Dermis lymphatic vessel endothelial cell (primary cell): Measurements from ENCODE around the gene FKBP10. TPM values are rescaled to one million over a fixed set of nuclear protein-coding genes. Genes with fewer than 3 reads are reported as not detected.

Source experiments
- total RNA-seq: library from RNA; depleted of rRNA; stranded (reverse); fragments of >200 nt; gene quantifications from 2 replicates; pipeline ENCODE4 v1.2.1, GENCODE V29; 2014

The FKBP10 gene, protein sequence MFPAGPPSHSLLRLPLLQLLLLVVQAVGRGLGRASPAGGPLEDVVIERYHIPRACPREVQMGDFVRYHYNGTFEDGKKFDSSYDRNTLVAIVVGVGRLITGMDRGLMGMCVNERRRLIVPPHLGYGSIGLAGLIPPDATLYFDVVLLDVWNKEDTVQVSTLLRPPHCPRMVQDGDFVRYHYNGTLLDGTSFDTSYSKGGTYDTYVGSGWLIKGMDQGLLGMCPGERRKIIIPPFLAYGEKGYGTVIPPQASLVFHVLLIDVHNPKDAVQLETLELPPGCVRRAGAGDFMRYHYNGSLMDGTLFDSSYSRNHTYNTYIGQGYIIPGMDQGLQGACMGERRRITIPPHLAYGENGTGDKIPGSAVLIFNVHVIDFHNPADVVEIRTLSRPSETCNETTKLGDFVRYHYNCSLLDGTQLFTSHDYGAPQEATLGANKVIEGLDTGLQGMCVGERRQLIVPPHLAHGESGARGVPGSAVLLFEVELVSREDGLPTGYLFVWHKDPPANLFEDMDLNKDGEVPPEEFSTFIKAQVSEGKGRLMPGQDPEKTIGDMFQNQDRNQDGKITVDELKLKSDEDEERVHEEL
- 134 and 149 TPM in 2 replicates for total RNA-seq

DNA sequence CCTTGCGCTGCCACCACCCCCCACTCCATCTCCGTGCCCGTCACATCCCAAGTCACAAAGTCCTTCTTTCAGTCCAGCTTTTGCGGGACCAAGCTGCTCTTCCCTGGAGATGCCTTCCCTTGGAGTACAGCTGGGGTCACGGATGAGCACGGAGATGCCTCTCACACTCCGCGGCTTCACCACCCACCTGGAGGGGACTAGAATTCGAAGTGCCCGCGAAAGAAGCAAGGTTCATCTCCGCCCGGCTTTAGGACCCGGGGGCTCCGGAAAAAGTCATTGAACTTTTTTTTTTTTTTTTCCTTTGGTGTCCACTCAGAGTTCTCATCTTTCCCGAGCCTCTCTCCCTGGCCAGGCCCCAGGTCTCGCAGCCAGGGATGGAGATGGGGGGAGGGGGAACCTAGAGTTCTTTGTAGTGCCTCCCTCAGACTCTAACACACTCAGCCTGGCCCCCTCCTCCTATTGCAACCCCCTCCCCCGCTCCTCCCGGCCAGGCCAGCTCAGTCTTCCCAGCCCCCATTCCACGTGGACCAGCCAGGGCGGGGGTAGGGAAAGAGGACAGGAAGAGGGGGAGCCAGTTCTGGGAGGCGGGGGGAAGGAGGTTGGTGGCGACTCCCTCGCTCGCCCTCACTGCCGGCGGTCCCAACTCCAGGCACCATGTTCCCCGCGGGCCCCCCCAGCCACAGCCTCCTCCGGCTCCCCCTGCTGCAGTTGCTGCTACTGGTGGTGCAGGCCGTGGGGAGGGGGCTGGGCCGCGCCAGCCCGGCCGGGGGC is at the start of gene FKBP10:
TSS of gene FKBP10 (plus strand) at position 624 of the 771 bp plus-strand sequence. CDS start at position 655, 31 bp downstream.

DNA sequence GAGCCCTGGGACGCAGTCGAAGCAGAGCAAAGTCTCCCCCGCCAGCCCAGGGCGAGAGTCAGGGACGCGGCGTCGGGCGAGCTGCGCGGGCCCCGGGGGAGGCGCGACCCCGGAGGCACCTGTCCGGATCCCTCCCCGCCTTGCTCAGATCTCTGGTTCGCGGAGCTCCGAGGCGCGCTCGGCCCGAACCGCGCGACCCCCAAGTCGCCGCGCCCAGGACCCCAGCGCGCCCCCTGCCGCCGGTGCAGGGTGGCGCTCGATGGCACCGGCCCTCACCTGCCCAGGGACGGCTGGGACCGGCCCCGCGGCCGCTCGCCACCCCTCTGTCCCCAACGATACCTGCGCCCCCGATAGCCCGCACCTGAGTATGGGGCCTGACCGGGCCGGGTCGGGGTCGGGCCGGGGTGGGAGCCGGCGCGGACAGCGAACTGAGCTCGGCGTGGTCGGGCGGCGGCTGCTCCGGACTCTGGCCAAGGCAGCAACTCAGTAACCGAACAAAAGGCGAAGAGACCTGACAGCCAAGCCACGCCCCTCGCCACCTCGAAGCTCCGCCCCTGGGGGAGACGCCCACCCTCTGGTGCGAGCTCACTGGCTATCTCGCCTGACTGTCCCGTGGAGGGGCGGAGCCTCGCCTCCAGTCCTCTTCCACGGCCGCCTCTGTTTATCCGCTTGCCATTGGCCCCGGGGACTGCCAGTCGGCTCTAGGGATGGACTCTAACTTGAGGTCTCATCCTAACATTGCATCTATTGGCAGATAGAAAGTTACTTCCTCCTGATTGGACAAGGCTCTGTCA is 26.4 kb upstream of the FKBP10 start, which contains the start of gene JUP:
TSS of gene JUP (minus strand) at position 485 of the 794 bp plus-strand sequence. CDS start 14,857 bp downstream, outside the sequence.

DNA sequence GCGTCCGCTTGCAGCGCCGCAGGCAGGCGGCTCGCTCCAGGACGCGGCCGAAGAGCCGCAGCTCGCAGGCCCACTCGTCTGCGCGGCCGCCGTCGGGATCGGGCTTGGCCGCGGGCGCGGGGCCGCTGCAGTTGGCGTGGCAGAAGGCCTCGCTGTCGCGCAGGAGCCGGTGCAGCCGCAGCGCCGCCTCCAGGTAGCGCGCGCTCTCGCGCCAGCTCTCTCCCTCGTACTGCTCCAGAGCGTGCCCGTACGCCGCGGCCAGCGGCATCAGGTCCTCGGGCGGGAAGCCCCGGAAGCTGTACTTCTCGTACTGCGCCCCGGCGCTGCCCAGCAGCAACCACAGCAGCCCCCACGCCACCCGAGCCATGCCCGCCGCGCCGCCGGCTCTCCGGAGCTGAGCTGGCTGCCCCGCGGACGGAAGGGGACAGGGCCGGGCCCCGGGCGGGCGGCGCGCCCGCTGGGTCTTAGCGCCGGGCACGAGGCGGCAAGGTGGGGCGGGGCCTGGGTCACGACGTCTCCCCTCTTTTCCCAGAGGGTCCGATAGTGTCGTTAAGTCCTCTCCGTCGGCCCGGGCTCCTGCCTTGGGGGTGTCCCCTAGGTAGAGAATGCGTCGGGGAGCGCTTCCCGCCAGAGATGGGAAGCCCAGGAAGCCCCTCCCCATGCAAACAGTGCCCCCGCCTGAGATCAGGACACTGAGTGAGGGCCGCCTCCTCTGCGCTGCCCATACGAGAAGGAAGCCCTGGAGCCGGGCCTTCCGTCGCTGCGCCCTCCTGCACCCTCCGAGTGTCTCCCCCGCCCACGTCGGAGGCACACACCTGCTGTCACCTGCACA is 1.0 kb upstream of the FKBP10 start, which contains the start of gene P3H4:
TSS of gene P3H4 (minus strand) at position 401 of the 832 bp plus-strand sequence. CDS start at position 367, 34 bp downstream.

DNA sequence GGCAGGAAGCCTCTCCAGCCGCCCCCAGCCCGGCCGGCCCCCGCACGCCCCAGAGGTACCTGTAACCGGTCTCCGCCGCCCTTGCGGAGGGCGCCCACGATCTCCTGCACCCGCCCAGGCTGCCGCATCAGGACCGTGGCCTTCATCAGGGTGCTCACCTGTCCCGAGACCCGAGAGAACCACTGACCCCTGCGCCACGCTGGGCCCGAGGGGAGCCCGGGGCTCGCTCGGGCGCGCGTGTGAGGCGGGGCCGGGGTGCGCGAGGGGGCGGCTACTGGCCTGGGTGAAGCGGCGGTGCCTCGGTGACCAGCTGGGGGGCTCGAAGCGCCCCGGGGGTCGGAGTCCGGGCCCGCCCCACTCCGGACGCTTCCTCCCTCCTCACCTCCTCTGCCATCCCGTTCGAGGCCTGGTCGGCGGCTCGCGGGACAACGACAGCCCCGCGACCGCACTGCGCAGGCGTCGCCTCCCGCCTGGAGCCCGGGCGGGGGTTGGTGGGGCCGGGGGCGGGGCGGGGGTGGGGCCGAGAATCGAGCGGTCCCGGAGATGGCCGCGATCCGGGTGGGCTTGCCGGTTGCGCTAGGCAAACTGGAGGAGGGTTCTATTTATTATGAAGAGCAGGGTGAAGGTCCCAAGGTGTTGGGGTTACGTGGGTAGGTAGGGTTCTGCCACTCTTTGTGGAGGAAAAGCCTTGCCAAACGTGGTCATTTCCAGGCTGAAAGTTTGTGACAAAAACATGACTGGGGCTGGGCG is 23.2 kb downstream of the FKBP10 start, which contains the start of gene NT5C3B:
TSS of gene NT5C3B (minus strand) at position 433 of the 750 bp plus-strand sequence. CDS start at position 394, 39 bp downstream.

DNA sequence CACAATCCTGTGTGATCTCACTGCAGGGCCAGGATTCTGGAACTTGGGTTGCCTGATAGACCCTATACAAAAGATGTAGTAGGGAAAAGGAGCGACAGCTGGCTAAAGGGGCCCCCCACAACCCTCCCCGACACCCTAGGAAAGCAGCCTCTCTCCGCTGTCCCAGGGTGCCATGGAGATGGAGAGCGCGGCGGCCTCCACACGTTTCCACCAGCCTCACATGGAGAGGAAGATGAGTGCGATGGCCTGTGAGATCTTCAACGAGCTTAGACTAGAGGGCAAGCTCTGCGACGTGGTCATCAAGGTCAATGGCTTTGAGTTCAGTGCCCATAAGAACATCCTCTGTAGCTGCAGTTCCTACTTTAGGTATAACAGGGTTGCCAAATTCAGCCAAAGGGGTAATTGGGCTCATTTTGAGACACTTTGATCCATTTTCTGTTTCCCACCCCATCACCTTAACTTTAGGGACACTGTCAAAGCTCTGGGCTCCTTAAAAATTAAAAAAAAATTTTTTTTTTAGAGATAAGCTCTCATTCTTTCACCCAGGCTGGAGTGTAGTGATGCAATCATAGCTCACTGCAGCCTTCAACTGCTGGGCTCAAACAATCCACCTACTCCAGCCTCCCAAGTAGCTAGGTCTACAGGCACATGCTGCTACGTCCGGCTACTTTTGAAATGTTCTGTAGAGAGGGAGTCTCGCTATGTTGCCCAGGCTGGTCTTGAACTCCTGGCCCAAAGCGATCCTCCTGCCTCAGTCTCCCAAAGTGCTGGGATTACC is 25.1 kb downstream of the FKBP10 start, which contains the start of gene KLHL10:
TSS of gene KLHL10 (plus strand) at position 65 of the 778 bp plus-strand sequence. CDS start at position 173, 108 bp downstream.

DNA sequence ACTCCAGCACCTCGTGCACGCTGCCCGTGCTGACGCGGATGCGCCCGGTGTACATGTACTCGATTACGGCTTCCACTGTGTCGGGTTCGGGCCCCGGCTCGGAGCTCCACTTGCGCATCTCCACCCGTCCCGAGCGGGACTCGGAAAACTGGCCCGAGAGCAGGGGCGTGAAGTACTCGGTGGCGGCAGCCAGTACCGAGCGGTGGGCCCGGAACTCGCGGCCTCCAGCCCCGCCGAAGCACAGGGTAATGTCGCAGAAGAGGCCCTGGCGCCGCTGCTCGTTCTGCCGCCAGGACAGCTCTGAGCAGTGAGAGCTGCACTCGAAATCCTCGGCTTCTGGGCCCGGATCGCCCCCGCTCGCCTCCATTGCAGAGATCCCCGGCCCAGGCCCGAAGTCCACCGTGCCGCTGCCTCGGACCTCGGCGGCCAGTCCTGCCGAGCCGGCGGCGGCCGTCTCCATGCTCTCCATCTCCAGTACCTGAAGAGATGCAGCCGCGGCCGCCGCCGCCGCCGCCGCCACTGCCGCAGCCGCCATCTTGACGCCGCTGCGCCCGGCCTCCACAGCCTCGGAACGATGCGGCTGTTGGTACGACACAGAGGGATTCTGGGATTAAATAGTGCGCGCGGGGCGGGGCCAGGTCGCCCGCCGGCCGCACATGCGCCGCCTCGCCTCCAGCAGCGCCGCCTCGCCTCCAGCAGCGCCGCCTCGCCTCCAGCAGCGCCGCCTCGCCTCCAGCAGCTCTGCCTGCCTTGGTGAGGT is 52.2 kb downstream of the FKBP10 start, which contains the start of gene KLHL11:
TSS of gene KLHL11 (minus strand) at position 588 of the 760 bp plus-strand sequence. CDS start at position 535, 53 bp downstream.

Other genes with a start within 250 kb of the FKBP10 start
- not detected in 2 replicates for gene KRT9, start 240.9 kb upstream of the FKBP10 start, total RNA-seq
- gene KRT14, start 226.1 kb upstream of the FKBP10 start, total RNA-seq, result not detected in 2 replicates
- gene KRT16, start 200.2 kb upstream of the FKBP10 start, total RNA-seq, result not detected in 2 replicates
- gene KRT17, start 188.4 kb upstream of the FKBP10 start, total RNA-seq, result 0.09 and 0.11 TPM in 2 replicates
- 73.2 and 98.0 TPM in 2 replicates for gene EIF1, start 124.1 kb upstream of the FKBP10 start, total RNA-seq
- gene GAST, start 100.7 kb upstream of the FKBP10 start, total RNA-seq, result not detected in 2 replicates
- gene HAP1, start 78.4 kb upstream of the FKBP10 start, total RNA-seq, result 0.09 and 0.65 TPM in 2 replicates
- gene JUP, start 26.3 kb upstream of the FKBP10 start, total RNA-seq, result 294 and 328 TPM in 2 replicates
- gene P3H4, start 1.1 kb upstream of the FKBP10 start, total RNA-seq, result 45.5 and 51.5 TPM in 2 replicates
- 74.8 and 87.1 TPM in 2 replicates for gene NT5C3B, start 23.2 kb downstream of the FKBP10 start, total RNA-seq
- under 0.01 TPM in 2 replicates for gene KLHL10, start 24.8 kb downstream of the FKBP10 start, total RNA-seq
- gene KLHL11, start 52.4 kb downstream of the FKBP10 start, total RNA-seq, result 26.1 and 37.9 TPM in 2 replicates
- gene ACLY, start 105.9 kb downstream of the FKBP10 start, total RNA-seq, result 159 and 189 TPM in 2 replicates
- 0.11 and 0.34 TPM in 2 replicates for gene ODAD4, start 117.6 kb downstream of the FKBP10 start, total RNA-seq
- gene CNP, start 153.8 kb downstream of the FKBP10 start, total RNA-seq, result 49.5 and 55.5 TPM in 2 replicates
- 63.2 and 84.4 TPM in 2 replicates for gene DNAJC7, start 204.4 kb downstream of the FKBP10 start, total RNA-seq
- 30.3 and 35.0 TPM in 2 replicates for gene NKIRAS2, start 207.1 kb downstream of the FKBP10 start, total RNA-seq
- 0.22 and 0.26 TPM in 2 replicates for gene C17orf113, start 237.6 kb downstream of the FKBP10 start, total RNA-seq